Endometrium (tissue), 2 donors: ENCODE measurements around the gene GAREM1.
"Not testable (repeated sequence)": the region's sequence is repeated elsewhere in the genome, so short reads cannot be mapped to it uniquely, and the experiment has no call there.

ENCODE experiments used
- FAIRE-seq: peaks from 2 replicates; lab custom pipeline; 2012; peaks lifted over from hg19 to GRCh38; lab: Jason Lieb, UNC
- donor health status: control.
- donor health status: control.

The GAREM1 gene

GRCh38 chr18:32324181-32324580 is 146.5 kb downstream of the GAREM1 start:
- FAIRE-seq, result peak; percentile 95

GRCh38 chr18:32321826-32322225 is 148.9 kb downstream of the GAREM1 start:
- no peak for FAIRE-seq

- FAIRE-seq, result no peak
These were observed 151.6 kb downstream of the GAREM1 start for GRCh38 chr18:32319084-32319483.

- no peak for FAIRE-seq
These were observed 152.1 kb downstream of the GAREM1 start for GRCh38 chr18:32318581-32318980.

GRCh38 chr18:32317651-32318050 is 153.0 kb downstream of the GAREM1 start:
- no peak for FAIRE-seq

GRCh38 chr18:32315881-32316280 is 154.8 kb downstream of the GAREM1 start:
- FAIRE-seq, result no peak

GRCh38 chr18:32310774-32311173 is 159.9 kb downstream of the GAREM1 start:
- FAIRE-seq, result no peak

- FAIRE-seq, result no peak
These were observed 160.6 kb downstream of the GAREM1 start for GRCh38 chr18:32310101-32310500.

GRCh38 chr18:32308493-32309120 is 162.1 kb downstream of the GAREM1 start:
- peak; percentile 62 for FAIRE-seq

GRCh38 chr18:32303400-32303799 is 167.3 kb downstream of the GAREM1 start:
- no peak for FAIRE-seq

- no peak for FAIRE-seq
These were observed 167.9 kb downstream of the GAREM1 start for GRCh38 chr18:32302806-32303205.

- no peak for FAIRE-seq
These were observed 168.5 kb downstream of the GAREM1 start for GRCh38 chr18:32301976-32302743.

- FAIRE-seq, result no peak
These were observed 169.3 kb downstream of the GAREM1 start for GRCh38 chr18:32301361-32301760.

- no peak for FAIRE-seq
These were observed 169.8 kb downstream of the GAREM1 start for GRCh38 chr18:32300914-32301313.

GRCh38 chr18:32299484-32299883 is 171.2 kb downstream of the GAREM1 start:
- no peak for FAIRE-seq

GRCh38 chr18:32298171-32298667 is 172.5 kb downstream of the GAREM1 start:
- peak; percentile 46 for FAIRE-seq

- FAIRE-seq, result no peak
These were observed 173.0 kb downstream of the GAREM1 start for GRCh38 chr18:32297579-32298170.

- no peak for FAIRE-seq
These were observed 173.8 kb downstream of the GAREM1 start for GRCh38 chr18:32296851-32297250.

- FAIRE-seq, result no peak
These were observed 175.1 kb downstream of the GAREM1 start for GRCh38 chr18:32295604-32296003.

- FAIRE-seq, result no peak
These were observed 177.6 kb downstream of the GAREM1 start for GRCh38 chr18:32293107-32293506.

- not testable (repeated sequence) for FAIRE-seq
These were observed 179.1 kb downstream of the GAREM1 start for GRCh38 chr18:32291623-32292022.

- FAIRE-seq, result no peak
These were observed 179.9 kb downstream of the GAREM1 start for GRCh38 chr18:32290810-32291209.

GRCh38 chr18:32289483-32290075 is 181.1 kb downstream of the GAREM1 start:
- FAIRE-seq, result peak; percentile 54
